ENCODE measurements around the gene STARD10. TPM values are rescaled to one million over a fixed set of nuclear protein-coding genes. Genes with fewer than 3 reads are reported as not detected.

The STARD10 gene
- total and polyA plus RNA-seq, 2 donors (not counting 3 experiments of a cell fraction or from before 2014, with no cell fraction given), result 16.1 to 22.5 TPM

DNA sequence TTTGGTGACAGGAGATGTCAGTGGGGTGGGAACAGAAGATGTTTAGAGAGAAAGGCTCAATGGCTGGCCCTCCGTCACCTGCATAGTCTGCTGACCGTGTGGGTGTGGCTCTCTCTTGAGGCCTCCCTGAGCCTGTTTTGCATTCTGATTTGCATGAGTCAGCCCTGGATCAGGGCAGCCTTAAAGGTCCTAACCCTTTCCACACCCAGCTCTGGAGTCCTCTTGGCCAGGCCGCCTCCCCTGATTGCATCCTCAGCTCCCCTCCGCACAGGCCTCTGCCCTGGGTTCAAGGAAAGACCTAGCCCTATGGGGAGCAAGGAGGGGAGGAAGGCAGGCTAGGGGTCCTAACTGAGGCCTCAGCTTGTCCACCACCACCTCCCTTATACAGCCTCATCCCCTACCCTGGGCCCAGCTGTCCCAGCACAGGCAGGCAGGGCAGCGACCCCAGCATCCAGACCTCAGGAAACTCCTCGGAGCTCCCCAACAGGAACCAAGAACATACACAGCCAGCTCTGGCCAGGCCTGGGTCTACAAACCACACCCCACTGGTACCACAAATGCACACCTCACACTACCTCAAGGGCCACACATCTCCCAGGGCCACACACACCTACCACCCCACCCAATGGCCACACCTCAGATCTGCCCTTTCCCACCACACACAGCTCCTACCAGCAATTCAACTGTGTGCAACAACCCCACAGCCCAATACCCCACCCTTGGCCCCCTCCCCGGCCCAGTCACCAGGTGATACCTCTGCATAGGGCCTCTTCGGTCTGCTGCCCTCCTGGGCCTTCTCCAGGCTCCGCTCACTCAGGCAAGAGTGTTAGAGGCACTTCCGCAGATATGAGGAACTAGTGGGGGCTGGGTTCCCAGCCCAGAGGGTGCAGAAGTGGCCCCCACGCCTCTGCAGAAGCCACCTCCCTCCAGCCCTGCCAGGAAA lies 55.4 kb downstream of the STARD10 start:
- no peaks in the 10 kb centered on the region for H4K20me1 ChIP-seq (replicated peaks; ENCODE audit: control insufficient read depth, extremely low read depth, insufficient read depth, low read length)
- TF ChIP-seq, protein P1, sequence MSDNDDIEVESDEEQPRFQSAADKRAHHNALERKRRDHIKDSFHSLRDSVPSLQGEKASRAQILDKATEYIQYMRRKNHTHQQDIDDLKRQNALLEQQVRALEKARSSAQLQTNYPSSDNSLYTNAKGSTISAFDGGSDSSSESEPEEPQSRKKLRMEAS (IDR thresholded peaks at IDR 0.05; ENCODE audit: insufficient read depth, insufficient read length), result no peak
- TF ChIP-seq JUN (IDR thresholded peaks at IDR 0.05; ENCODE audit: borderline replicate concordance, insufficient read depth, insufficient read length, low read depth), result no peak
- TF ChIP-seq GATA2 (IDR thresholded peaks at IDR 0.05; ENCODE audit: insufficient read depth, insufficient read length, low read depth, low read length), result no peak
- no peak for TF ChIP-seq POLR2A (IDR thresholded peaks at IDR 0.05; ENCODE audit: low read depth, low read length)
- TF ChIP-seq EZH2 (IDR thresholded peaks at IDR 0.05; ENCODE audit: borderline replicate concordance, low read depth, low read length, severe bottlenecking), result no peak
- no peak for TF ChIP-seq POLR2AphosphoS5 (IDR thresholded peaks at IDR 0.05; ENCODE audit: insufficient read depth, low read depth, low read length)
- no peak for TF ChIP-seq FOS (IDR thresholded peaks at IDR 0.05; ENCODE audit: borderline replicate concordance, insufficient read depth, low read length)
- no peak for TF ChIP-seq MYC (IDR thresholded peaks at IDR 0.05; ENCODE audit: low read depth, low read length)
- TF ChIP-seq, protein P2, sequence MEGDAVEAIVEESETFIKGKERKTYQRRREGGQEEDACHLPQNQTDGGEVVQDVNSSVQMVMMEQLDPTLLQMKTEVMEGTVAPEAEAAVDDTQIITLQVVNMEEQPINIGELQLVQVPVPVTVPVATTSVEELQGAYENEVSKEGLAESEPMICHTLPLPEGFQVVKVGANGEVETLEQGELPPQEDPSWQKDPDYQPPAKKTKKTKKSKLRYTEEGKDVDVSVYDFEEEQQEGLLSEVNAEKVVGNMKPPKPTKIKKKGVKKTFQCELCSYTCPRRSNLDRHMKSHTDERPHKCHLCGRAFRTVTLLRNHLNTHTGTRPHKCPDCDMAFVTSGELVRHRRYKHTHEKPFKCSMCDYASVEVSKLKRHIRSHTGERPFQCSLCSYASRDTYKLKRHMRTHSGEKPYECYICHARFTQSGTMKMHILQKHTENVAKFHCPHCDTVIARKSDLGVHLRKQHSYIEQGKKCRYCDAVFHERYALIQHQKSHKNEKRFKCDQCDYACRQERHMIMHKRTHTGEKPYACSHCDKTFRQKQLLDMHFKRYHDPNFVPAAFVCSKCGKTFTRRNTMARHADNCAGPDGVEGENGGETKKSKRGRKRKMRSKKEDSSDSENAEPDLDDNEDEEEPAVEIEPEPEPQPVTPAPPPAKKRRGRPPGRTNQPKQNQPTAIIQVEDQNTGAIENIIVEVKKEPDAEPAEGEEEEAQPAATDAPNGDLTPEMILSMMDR (IDR thresholded peaks at IDR 0.05; ENCODE audit: extremely low read depth in 1 of 2, insufficient read depth in 1 of 2, low read depth in 1 of 2, low read length in 2 of 2), result no peak
- H3K27ac ChIP-seq (ENCODE audit: insufficient read depth, low read depth, low read length), result no peak overlapping the region
- dilution Hi-C loops (cut with MboI; ENCODE audit: extremely low pct_ligation_motif_present, low sequenced_read_pairs), result no loop called here
- H3K36me3 ChIP-seq (ENCODE audit: control insufficient read depth in 2 of 2, extremely low read depth in 1 of 2, insufficient read depth in 2 of 2, low read length in 2 of 2), result no peaks in the 10 kb centered on the region
- BruUV-seq (replicated peaks), result no TSS peak
- FAIRE-seq (no peak), DNase-seq (ENCODE audit: low read depth, low spot score) (no peak)
- H2AFZ ChIP-seq (ENCODE audit: low read depth, low read length), result no peak overlapping the region
- ChIA-PET CTCF (interaction anchor here (1.2 kb wide), 1 partner anchor 13 kb away, joined by 5 read pairs; no protein-coding TSS in a partner anchor), POLR2A (no interaction called here)
- peaks cover 2% of the 10 kb centered on the region for H3K79me2 ChIP-seq (ENCODE audit: control insufficient read depth, insufficient read depth, low read length)
- no peaks in the 10 kb centered on the region for H3K9me1 ChIP-seq (replicated peaks; ENCODE audit: control insufficient read depth, extremely low read depth, insufficient read depth, low read length)
- H3K4me2 ChIP-seq (ENCODE audit: insufficient read depth, low read length), result no peak overlapping the region
- intact Hi-C loops (cut with micrococcal nuclease), result no loop called here
- no peak overlapping the region for H3K9ac ChIP-seq (replicated peaks; ENCODE audit: extremely low read depth, insufficient read depth, low read length)
- H3K4me3 ChIP-seq (replicated peaks in 1 of 3; ENCODE audit: insufficient read depth in 1 of 3, low read depth in 1 of 3, low read length in 3 of 3), result no peak overlapping the region
- peaks cover 20% of the 10 kb centered on the region for H3K4me1 ChIP-seq (ENCODE audit: control insufficient read depth, extremely low read depth, insufficient read depth, low read length)
- H3K27me3 ChIP-seq (ENCODE audit: control insufficient read depth in 2 of 2, insufficient read depth in 2 of 2, low read length in 2 of 2), result no peaks in the 10 kb centered on the region
- H3K9me3 ChIP-seq (replicated peaks; ENCODE audit: control insufficient read depth, insufficient read depth, low read length), result no peaks in the 10 kb centered on the region
